ENCODE data around the gene CYTH4.

CYTH4 gene

GRCh38 chr22:37267661-37268413 is 14.5 kb upstream of the CYTH4 start:
- in situ Hi-C loops (cut with MboI; ENCODE audit: low pct_unique_long_range_greater_than_20kb, low sequenced_read_pairs): no loop called here
- DNase-seq: no peak

- DNase-seq: peak; percentile 88
- in situ Hi-C loops (cut with MboI; ENCODE audit: low pct_unique_long_range_greater_than_20kb, low sequenced_read_pairs): no loop called here
These were observed 12.2 kb upstream of the CYTH4 start for GRCh38 chr22:37269936-37270678.

GRCh38 chr22:37270928-37271650 is 11.2 kb upstream of the CYTH4 start:
- in situ Hi-C loops (cut with MboI; ENCODE audit: low pct_unique_long_range_greater_than_20kb, low sequenced_read_pairs): no loop called here
- DNase-seq: no peak

GRCh38 chr22:37273126-37273845 is 9.0 kb upstream of the CYTH4 start:
- in situ Hi-C loops (cut with MboI; ENCODE audit: low pct_unique_long_range_greater_than_20kb, low sequenced_read_pairs): no loop called here
- DNase-seq: no peak

- in situ Hi-C loops (cut with MboI; ENCODE audit: low pct_unique_long_range_greater_than_20kb, low sequenced_read_pairs): no loop called here
- no peak for DNase-seq
These were observed 8.5 kb upstream of the CYTH4 start for GRCh38 chr22:37273846-37274225.

- peak; percentile 92 for DNase-seq
- in situ Hi-C loops (cut with MboI; ENCODE audit: low pct_unique_long_range_greater_than_20kb, low sequenced_read_pairs): no loop called here
These were observed 7.9 kb upstream of the CYTH4 start for GRCh38 chr22:37274380-37274862.

- no peak for DNase-seq
- in situ Hi-C loops (cut with MboI; ENCODE audit: low pct_unique_long_range_greater_than_20kb, low sequenced_read_pairs): no loop called here
These were observed 7.2 kb upstream of the CYTH4 start for GRCh38 chr22:37275134-37275533.

- in situ Hi-C loops (cut with MboI; ENCODE audit: low pct_unique_long_range_greater_than_20kb, low sequenced_read_pairs): no loop called here
These were observed 6.7 kb upstream of the CYTH4 start for GRCh38 chr22:37275622-37276021.

GRCh38 chr22:37276776-37277175 is 5.5 kb upstream of the CYTH4 start:
- in situ Hi-C loops (cut with MboI; ENCODE audit: low pct_unique_long_range_greater_than_20kb, low sequenced_read_pairs): no loop called here
- DNase-seq: no peak

More at GRCh38 chr22:37275622-37276021, 6.7 kb upstream of the CYTH4 start:
- no peak for DNase-seq

- DNase-seq: no peak
- in situ Hi-C loops (cut with MboI; ENCODE audit: low pct_unique_long_range_greater_than_20kb, low sequenced_read_pairs): no loop called here
These were observed 4.9 kb upstream of the CYTH4 start for GRCh38 chr22:37277384-37277783.

GRCh38 chr22:37278261-37278660 is 4.0 kb upstream of the CYTH4 start:
- no peak for DNase-seq
- in situ Hi-C loops (cut with MboI; ENCODE audit: low pct_unique_long_range_greater_than_20kb, low sequenced_read_pairs): no loop called here

- in situ Hi-C loops (cut with MboI; ENCODE audit: low pct_unique_long_range_greater_than_20kb, low sequenced_read_pairs): no loop called here
- peak; percentile 94 for DNase-seq
These were observed 2.8 kb upstream of the CYTH4 start for GRCh38 chr22:37279331-37280181.

GRCh38 chr22:37280718-37281117 is 1.6 kb upstream of the CYTH4 start:
- DNase-seq: no peak
- in situ Hi-C loops (cut with MboI; ENCODE audit: low pct_unique_long_range_greater_than_20kb, low sequenced_read_pairs): no loop called here

GRCh38 chr22:37281195-37281594 is 1.1 kb upstream of the CYTH4 start:
- DNase-seq: no peak
- in situ Hi-C loops (cut with MboI; ENCODE audit: low pct_unique_long_range_greater_than_20kb, low sequenced_read_pairs): no loop called here

- DNase-seq: no peak
- in situ Hi-C loops (cut with MboI; ENCODE audit: low pct_unique_long_range_greater_than_20kb, low sequenced_read_pairs): no loop called here
These were observed 493 bp upstream of the CYTH4 start for GRCh38 chr22:37281646-37282384.

- in situ Hi-C loops (cut with MboI; ENCODE audit: low pct_unique_long_range_greater_than_20kb, low sequenced_read_pairs): no loop called here
- DNase-seq: no peak
These were observed 1.2 kb downstream of the CYTH4 start for GRCh38 chr22:37283393-37283937.

GRCh38 chr22:37284126-37284804 is 2.0 kb downstream of the CYTH4 start:
- in situ Hi-C loops (cut with MboI; ENCODE audit: low pct_unique_long_range_greater_than_20kb, low sequenced_read_pairs): no loop called here
- no peak for DNase-seq
